EH (cell line): ENCODE data around the gene SF3A2.

Source experiments
- DNase-seq: peaks from one replicate; pipeline ENCODE4 v3.0.0-alpha.2; 2015; ENCODE audit warnings: low read depth

The SF3A2 gene

DNA sequence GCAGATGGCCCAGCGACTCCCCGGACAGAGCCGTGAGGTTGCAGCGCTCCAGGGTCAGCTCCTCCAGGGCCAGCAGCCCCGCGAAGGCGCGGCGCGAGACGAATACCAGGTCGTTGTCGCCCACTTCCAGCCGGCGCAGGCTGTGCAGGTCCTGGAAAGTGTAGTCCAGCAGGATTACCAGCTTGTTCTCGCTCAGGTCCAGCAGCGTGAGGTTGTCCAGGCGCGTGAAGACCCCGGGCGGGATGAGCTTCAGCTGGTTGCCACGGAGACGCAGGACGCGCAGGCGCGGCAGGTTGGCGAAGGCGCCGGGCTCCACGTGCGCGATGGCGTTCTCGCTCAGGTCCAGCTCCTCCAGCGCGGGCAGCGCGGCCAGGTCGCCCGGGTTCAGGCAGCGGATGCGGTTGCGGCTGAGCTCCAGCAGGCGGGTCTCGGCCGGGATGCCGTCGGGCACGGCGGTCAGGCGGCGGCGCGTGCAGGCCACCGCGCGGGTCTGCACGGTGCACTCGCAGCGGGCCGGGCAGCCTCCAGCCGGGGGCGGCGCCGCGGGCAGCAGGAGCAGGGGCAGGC is 54.6 kb downstream of the SF3A2 start:
- no peak for DNase-seq

DNA sequence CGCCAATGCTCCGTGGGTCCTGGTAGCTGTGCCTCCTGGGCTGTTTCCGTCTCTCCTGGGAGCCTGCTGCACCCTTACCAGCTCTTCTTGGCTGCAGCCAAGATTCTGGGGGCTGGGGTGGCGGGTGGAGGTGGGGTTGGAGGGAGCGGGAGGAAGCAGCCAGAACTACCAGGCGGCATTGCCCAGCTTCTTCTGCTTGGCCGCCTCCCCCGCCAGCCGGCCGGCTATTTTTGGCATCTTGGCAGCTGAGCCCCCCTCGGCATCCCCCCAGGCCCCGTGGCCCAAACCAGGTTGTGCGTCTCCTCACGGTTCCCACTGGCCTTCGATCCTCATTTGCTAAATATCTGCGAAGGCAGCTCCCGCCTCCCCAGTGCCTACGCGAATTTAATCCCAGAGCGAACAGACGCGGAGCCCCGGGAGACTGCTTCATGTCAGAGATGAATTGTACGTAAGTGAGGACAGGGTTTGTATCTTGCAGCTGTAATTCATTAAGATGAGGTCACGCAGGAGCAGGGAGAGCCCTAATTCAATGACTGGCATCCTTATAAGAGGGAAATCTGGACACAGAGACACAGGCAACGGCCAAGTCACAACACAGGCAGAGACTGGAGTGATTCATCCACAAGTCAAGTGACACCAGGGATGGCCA is 58.2 kb downstream of the SF3A2 start:
- peak; percentile 91 for DNase-seq

DNA sequence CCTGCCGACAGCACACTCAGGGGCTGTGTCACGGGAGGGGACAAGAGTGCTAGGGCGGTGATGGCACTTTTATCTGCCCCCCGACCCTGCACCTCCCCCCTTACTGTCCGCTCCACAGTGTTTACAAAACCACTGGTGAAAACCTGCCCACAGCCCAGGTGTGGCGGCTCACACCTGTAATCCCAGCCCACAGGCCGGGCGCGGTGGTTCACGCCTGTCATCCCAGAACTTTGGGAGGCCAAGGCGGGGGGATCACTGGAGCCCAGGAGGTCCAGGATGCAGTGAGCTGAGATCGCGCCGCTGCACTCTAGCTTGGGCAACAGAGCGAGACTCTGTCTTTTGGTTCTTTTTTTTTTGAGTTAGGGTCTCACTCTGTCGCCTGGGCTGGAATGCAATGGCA is 59.5 kb downstream of the SF3A2 start:
- DNase-seq = no peak
